ENCODE data around the gene JAKMIP2.
"Not testable (repeated sequence)": the region's sequence is repeated elsewhere in the genome, so short reads cannot be mapped to it uniquely, and the experiment has no call there.

JAKMIP2 gene

GRCh38 chr5:147743678-147744374 lies 38.7 kb downstream of the JAKMIP2 start:
- no peak for DNase-seq (ENCODE audit: low spot score)

DNA sequence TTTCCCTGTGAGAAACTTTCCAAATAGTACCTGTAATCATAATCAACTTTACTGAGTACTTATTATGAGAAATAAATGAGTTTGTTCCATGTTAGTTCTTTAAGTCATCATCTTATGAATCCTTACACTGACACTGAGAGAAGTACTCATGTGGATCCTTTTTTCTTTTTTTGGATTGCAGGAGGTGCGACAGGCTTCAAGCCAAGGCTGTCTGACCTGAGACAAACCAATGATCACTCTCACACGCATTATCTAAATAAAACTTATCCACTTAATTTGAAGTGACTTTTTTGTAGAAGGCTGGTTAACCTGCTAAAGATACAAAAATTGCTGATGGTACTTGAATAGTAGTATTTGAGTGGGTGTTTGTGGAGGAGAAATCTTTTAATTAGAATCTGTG lies 39.5 kb downstream of the JAKMIP2 start:
- DNase-seq (ENCODE audit: low spot score) = no peak

DNA sequence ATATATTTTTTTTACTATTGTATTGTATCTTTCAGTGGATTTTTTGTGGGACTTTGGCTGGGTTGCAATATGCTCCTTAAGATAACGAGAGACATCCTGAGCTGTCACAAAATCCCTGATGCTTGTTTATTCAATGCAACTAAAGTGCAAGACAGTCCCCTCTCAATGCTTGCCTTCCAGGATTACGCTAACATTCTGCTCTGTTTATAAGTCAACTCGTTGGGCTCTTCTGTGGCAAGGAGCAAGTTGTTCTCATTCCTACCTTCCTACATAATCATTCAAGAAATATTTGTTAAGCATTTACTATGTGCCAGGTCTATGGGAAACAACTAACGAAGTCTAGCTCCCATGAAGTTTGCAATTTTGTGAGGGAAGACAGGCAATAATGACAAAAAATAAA lies 40.4 kb downstream of the JAKMIP2 start:
- no peak for DNase-seq (ENCODE audit: low spot score)

- DNase-seq (ENCODE audit: low spot score) = no peak
These were observed 41.7 kb downstream of the JAKMIP2 start for GRCh38 chr5:147740864-147741263.

- no peak for DNase-seq (ENCODE audit: low spot score)
These were observed 44.6 kb downstream of the JAKMIP2 start for GRCh38 chr5:147737921-147738320.

- DNase-seq (ENCODE audit: low spot score) = no peak
These were observed 46.9 kb downstream of the JAKMIP2 start for GRCh38 chr5:147735621-147736125.

DNA sequence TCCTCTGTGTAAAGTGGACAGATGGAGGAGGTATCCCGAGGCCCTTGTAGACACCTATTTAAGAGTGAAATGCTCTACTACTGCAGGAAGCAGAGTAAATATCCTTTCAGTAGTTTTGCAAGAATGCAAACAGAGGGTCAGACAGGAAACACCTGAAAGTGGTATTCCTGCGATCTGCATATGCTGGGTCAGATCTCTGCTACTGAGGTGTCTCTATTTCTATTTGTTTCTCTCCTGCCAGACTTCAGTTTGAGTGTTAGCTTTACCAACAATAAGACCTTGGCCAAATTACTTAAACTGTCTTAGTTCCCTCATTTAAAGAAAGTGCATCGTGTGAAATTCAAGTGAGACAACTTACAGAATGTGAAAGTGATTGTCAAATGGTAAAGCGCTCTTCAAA lies 47.6 kb downstream of the JAKMIP2 start:
- no peak for DNase-seq (ENCODE audit: low spot score)

GRCh38 chr5:147733075-147733474 lies 49.5 kb downstream of the JAKMIP2 start:
- DNase-seq (ENCODE audit: low spot score) = no peak

- DNase-seq (ENCODE audit: low spot score) = no peak
These were observed 50.1 kb downstream of the JAKMIP2 start for GRCh38 chr5:147732291-147732883.

DNA sequence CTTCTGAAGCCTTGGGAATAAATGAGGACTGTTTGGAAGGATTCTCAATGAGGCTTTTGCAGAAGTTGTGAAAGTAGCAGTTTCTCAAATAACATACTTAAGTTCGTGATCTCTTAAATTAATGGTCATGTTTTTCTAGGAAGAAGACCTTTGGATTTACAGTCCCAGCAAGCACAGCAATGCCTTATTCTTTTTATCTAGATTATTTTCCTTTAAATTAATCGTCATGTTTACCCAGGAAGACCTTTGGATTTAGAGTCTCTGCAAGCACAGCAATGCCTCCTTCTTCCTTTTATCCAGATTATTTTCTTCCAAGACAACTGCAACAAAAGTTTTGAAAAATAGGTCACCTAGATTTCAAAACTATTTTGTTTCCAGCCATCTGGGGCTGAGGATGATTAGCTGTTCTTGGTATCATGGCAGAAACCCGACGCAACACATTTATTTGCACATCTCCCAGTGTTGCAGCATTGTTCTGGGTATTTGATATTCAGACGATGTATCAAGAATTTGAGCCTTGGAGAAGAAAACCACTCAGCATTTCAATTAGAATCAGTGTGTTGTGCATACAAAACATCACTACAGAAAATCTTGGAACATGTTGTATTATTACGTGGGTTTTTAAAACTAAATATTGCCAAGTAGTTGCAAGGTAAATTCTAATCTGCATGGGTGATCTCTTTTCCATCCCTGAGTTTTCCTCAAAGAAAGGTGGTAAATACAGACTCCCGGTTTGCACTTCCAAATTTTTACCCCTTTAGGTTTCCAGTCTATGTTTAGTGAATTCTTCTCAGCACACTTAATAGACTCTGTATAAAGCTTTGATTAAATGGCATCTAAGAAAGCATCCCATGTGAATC lies 50.9 kb downstream of the JAKMIP2 start:
- no peak for DNase-seq (ENCODE audit: low spot score)

- DNase-seq (ENCODE audit: low spot score) = no peak
These were observed 55.3 kb downstream of the JAKMIP2 start for GRCh38 chr5:147727200-147727599.

- DNase-seq (ENCODE audit: low spot score) = not testable (repeated sequence)
These were observed 61.2 kb downstream of the JAKMIP2 start for GRCh38 chr5:147721191-147721960.

GRCh38 chr5:147713550-147714295 lies 68.8 kb downstream of the JAKMIP2 start:
- no peak for DNase-seq (ENCODE audit: low spot score)

DNA sequence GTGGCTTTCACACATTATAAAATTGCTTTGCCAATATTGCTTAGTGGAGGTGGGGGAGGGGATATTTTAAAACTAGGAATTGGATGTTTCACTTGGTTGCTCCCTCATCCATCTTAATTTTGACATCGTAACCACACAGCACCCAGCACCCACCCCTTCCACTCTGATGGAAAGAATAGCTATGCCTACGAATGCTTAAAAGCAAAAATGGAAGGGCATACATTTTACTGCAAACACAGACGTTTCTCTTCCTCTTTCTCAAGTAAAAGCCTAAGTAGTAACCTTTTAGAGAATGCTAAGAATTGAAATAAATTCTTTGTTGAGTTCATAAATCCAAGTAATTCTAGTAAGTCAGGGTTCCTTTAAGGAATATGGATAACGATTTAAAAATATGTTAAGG lies 69.9 kb downstream of the JAKMIP2 start:
- DNase-seq (ENCODE audit: low spot score) = no peak

GRCh38 chr5:147712019-147712418 lies 70.5 kb downstream of the JAKMIP2 start:
- DNase-seq (ENCODE audit: low spot score) = no peak

- no peak for DNase-seq (ENCODE audit: low spot score)
These were observed 71.5 kb downstream of the JAKMIP2 start for GRCh38 chr5:147711019-147711418.

GRCh38 chr5:147708708-147709107 lies 73.8 kb downstream of the JAKMIP2 start:
- DNase-seq (ENCODE audit: low spot score) = no peak

GRCh38 chr5:147704544-147704943 lies 78.0 kb downstream of the JAKMIP2 start:
- DNase-seq (ENCODE audit: low spot score) = no peak

GRCh38 chr5:147701468-147701867 lies 81.1 kb downstream of the JAKMIP2 start:
- DNase-seq (ENCODE audit: low spot score) = no peak

GRCh38 chr5:147699496-147700088 lies 82.9 kb downstream of the JAKMIP2 start:
- no peak for DNase-seq (ENCODE audit: low spot score)

GRCh38 chr5:147697380-147697779 lies 85.1 kb downstream of the JAKMIP2 start:
- no peak for DNase-seq (ENCODE audit: low spot score)

All from GM03348 (cell line).